T-helper 1 cell treated with Interleukin-12 subunit alpha and Interleukin-12 subunit beta and Interleukin-4 antibody, amounts not matched to agents 30 μg/mL and 1 μg/mL, for 36 hours (primary cell): ENCODE measurements around the gene CTAGE1.
"Not testable (repeated sequence)": the region's sequence is repeated elsewhere in the genome, so short reads cannot be mapped to it uniquely, and the experiment has no call there.

Experiments used
- H3K27ac Mint-ChIP-seq: one replicate; pipeline ENCODE4 v1.8.0; 2021; ENCODE audit warnings: mild to moderate bottlenecking, mixed read lengths
- H3K27me3 Mint-ChIP-seq: one replicate; pipeline ENCODE4 v1.8.0; 2021; ENCODE audit warnings: low read depth, mixed read lengths
- H3K36me3 Mint-ChIP-seq: one replicate; pipeline ENCODE4 v1.8.0; 2021; ENCODE audit warnings: low read depth, mixed read lengths
- H3K4me1 Mint-ChIP-seq: one replicate; pipeline ENCODE4 v1.8.0; 2021; ENCODE audit warnings: low read depth, mixed read lengths
- H3K4me3 Mint-ChIP-seq: one replicate; pipeline ENCODE4 v1.8.0; 2021; ENCODE audit warnings: mild to moderate bottlenecking, moderate library complexity, mixed read lengths
- H3K9me3 Mint-ChIP-seq: one replicate; pipeline ENCODE4 v1.8.0; 2021; ENCODE audit warnings: mixed read lengths

CTAGE1 gene

GRCh38 chr18:22423878-22424564 is 6.3 kb upstream of the CTAGE1 start:
- Mint-ChIP-seq H3K36me3 (no peaks in the 10 kb centered on the region), H3K27ac (no peak overlapping the region), H3K4me1 (no peaks in the 10 kb centered on the region), H3K9me3 (peaks cover 8% of the 10 kb centered on the region), H3K4me3 (no peak overlapping the region), H3K27me3 (no peaks in the 10 kb centered on the region)

- H3K27me3 Mint-ChIP-seq = no peaks in the 10 kb centered on the region
- H3K36me3 Mint-ChIP-seq = no peaks in the 10 kb centered on the region
- H3K9me3 Mint-ChIP-seq = peaks cover 15% of the 10 kb centered on the region
- H3K4me3 Mint-ChIP-seq = no peak overlapping the region
- no peaks in the 10 kb centered on the region for H3K4me1 Mint-ChIP-seq
- H3K27ac Mint-ChIP-seq = no peak overlapping the region
Measured at GRCh38 chr18:22422909-22423548, 5.3 kb upstream of the CTAGE1 start.

GRCh38 chr18:22420652-22421051 is 2.9 kb upstream of the CTAGE1 start:
- Mint-ChIP-seq H3K36me3 (no peaks in the 10 kb centered on the region), H3K27me3 (no peaks in the 10 kb centered on the region), H3K4me3 (no peak overlapping the region), H3K27ac (no peak overlapping the region), H3K4me1 (no peaks in the 10 kb centered on the region), H3K9me3 (peaks cover 15% of the 10 kb centered on the region)

- Mint-ChIP-seq H3K4me3 (no peak overlapping the region), H3K9me3 (peaks cover 23% of the 10 kb centered on the region), H3K27ac (no peak overlapping the region)
Measured at GRCh38 chr18:22412176-22412911, 5.4 kb downstream of the CTAGE1 start.

GRCh38 chr18:22411446-22411845 is 6.3 kb downstream of the CTAGE1 start:
- Mint-ChIP-seq H3K27me3 (no peaks in the 10 kb centered on the region), H3K9me3 (peaks cover 23% of the 10 kb centered on the region), H3K36me3 (no peaks in the 10 kb centered on the region), H3K4me3 (no peak overlapping the region), H3K4me1 (no peaks in the 10 kb centered on the region), H3K27ac (no peak overlapping the region)

More at GRCh38 chr18:22412176-22412911, 5.4 kb downstream of the CTAGE1 start:
- Mint-ChIP-seq H3K4me1 (no peaks in the 10 kb centered on the region), H3K27me3 (no peaks in the 10 kb centered on the region), H3K36me3 (no peaks in the 10 kb centered on the region)

- no peaks in the 10 kb centered on the region for H3K27me3 Mint-ChIP-seq
- H3K4me3 Mint-ChIP-seq = no peak overlapping the region
- no peaks in the 10 kb centered on the region for H3K4me1 Mint-ChIP-seq
- peaks cover 25% of the 10 kb centered on the region for H3K9me3 Mint-ChIP-seq
- H3K36me3 Mint-ChIP-seq = no peaks in the 10 kb centered on the region
- no peak overlapping the region for H3K27ac Mint-ChIP-seq
Measured at GRCh38 chr18:22410126-22410525, 7.6 kb downstream of the CTAGE1 start.

- Mint-ChIP-seq H3K9me3 (peaks cover 31% of the 10 kb centered on the region), H3K36me3 (no peaks in the 10 kb centered on the region), H3K27me3 (no peaks in the 10 kb centered on the region), H3K4me3 (no peak overlapping the region), H3K27ac (no peak overlapping the region), H3K4me1 (no peaks in the 10 kb centered on the region)
Measured at GRCh38 chr18:22409445-22409844, 8.3 kb downstream of the CTAGE1 start.

GRCh38 chr18:22408059-22408458 is 9.7 kb downstream of the CTAGE1 start:
- Mint-ChIP-seq H3K36me3 (no peaks in the 10 kb centered on the region), H3K4me1 (no peaks in the 10 kb centered on the region), H3K27me3 (no peaks in the 10 kb centered on the region), H3K27ac (peak overlapping the region; percentile 39), H3K9me3 (peaks cover 31% of the 10 kb centered on the region), H3K4me3 (no peak overlapping the region)

GRCh38 chr18:22405142-22405541 is 12.6 kb downstream of the CTAGE1 start:
- H3K9me3 Mint-ChIP-seq = peaks cover 31% of the 10 kb centered on the region
- H3K27ac Mint-ChIP-seq = no peak overlapping the region
- no peak overlapping the region for H3K4me3 Mint-ChIP-seq
- no peaks in the 10 kb centered on the region for H3K36me3 Mint-ChIP-seq
- no peaks in the 10 kb centered on the region for H3K27me3 Mint-ChIP-seq
- H3K4me1 Mint-ChIP-seq = no peaks in the 10 kb centered on the region

GRCh38 chr18:22403950-22404349 is 13.8 kb downstream of the CTAGE1 start:
- Mint-ChIP-seq H3K36me3 (no peaks in the 10 kb centered on the region), H3K4me3 (no peak overlapping the region), H3K4me1 (no peaks in the 10 kb centered on the region), H3K27ac (no peak overlapping the region), H3K9me3 (peaks cover 24% of the 10 kb centered on the region), H3K27me3 (no peaks in the 10 kb centered on the region)

- Mint-ChIP-seq H3K27me3 (no peaks in the 10 kb centered on the region), H3K9me3 (peaks cover 5% of the 10 kb centered on the region), H3K27ac (no peak overlapping the region), H3K4me1 (no peaks in the 10 kb centered on the region), H3K4me3 (no peak overlapping the region), H3K36me3 (no peaks in the 10 kb centered on the region)
Measured at GRCh38 chr18:22399949-22400348, 17.8 kb downstream of the CTAGE1 start.

- no peaks in the 10 kb centered on the region for H3K9me3 Mint-ChIP-seq
- no peaks in the 10 kb centered on the region for H3K4me1 Mint-ChIP-seq
- no peak overlapping the region for H3K27ac Mint-ChIP-seq
- H3K27me3 Mint-ChIP-seq = no peaks in the 10 kb centered on the region
- no peak overlapping the region for H3K4me3 Mint-ChIP-seq
- no peaks in the 10 kb centered on the region for H3K36me3 Mint-ChIP-seq
Measured at GRCh38 chr18:22398464-22398863, 19.3 kb downstream of the CTAGE1 start.

GRCh38 chr18:22394428-22394827 is 23.3 kb downstream of the CTAGE1 start:
- H3K9me3 Mint-ChIP-seq = no peaks in the 10 kb centered on the region
- H3K27me3 Mint-ChIP-seq = no peaks in the 10 kb centered on the region
- H3K27ac Mint-ChIP-seq = no peak overlapping the region
- no peak overlapping the region for H3K4me3 Mint-ChIP-seq
- no peaks in the 10 kb centered on the region for H3K36me3 Mint-ChIP-seq
- H3K4me1 Mint-ChIP-seq = no peaks in the 10 kb centered on the region

- not testable (repeated sequence) for H3K4me1 Mint-ChIP-seq, H3K9me3 Mint-ChIP-seq, H3K36me3 Mint-ChIP-seq, H3K27ac Mint-ChIP-seq, H3K4me3 Mint-ChIP-seq, H3K27me3 Mint-ChIP-seq
Measured at GRCh38 chr18:22393164-22393563, 24.6 kb downstream of the CTAGE1 start.
